PC-3 (cell line): ENCODE data around the gene MYL12B.

ENCODE experiments used
- EZH2 ChIP-seq: fragments of 300-600 bp; sonication (generic); IDR thresholded peaks from one replicate; pipeline ENCODE4 v1.6.1; 2017; ENCODE audit warnings: antibody characterized with exemption, mild to moderate bottlenecking, low read length; ENCODE audit not compliant: unreplicated experiment
- TF ChIP-seq, protein P1 (sequence below): fragments of 300-600 bp; sonication (generic); conservative IDR thresholded peaks from 2 replicates; pipeline ENCODE4 v1.5.1; 2017; ENCODE audit warnings: antibody characterized with exemption, low read depth, mild to moderate bottlenecking, low read length

DNA sequence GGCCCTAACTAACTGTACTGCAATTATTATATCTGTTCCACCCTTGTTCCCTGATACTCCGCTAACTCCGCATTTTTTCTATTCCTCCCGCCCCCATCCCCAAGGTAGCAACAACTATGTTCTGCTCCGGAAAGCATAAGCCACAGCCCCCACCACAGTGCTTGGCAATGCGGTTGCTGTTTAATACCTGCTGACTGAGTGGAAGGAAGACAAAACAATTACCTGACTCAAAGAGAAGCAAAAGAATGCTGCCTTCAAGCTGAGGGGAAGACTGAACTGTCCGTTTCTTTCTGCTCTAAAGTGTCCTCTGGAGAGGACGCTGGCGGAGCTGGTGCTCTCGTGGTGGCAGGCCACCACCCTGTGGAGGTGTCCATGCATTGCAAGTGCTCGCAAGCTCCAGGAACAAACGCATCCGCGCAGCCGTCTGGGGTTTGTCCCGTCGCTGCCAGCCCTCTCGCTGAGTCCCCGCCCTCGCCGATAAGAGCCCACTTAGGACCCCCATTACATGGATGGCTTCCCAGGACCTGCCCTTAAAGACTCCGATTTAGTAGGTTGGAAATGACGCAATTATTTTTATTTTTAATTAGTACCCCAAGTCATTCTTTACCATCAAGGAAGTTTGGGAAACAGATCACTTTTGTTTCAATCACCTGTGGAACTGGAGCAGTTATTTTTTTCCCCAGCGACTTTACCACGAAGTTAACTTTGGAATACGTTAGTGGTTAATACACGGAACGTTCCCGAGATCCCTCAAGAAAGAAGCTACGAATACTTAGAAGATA lies 15.9 kb upstream of the MYL12B start:
- TF ChIP-seq, protein P1, sequence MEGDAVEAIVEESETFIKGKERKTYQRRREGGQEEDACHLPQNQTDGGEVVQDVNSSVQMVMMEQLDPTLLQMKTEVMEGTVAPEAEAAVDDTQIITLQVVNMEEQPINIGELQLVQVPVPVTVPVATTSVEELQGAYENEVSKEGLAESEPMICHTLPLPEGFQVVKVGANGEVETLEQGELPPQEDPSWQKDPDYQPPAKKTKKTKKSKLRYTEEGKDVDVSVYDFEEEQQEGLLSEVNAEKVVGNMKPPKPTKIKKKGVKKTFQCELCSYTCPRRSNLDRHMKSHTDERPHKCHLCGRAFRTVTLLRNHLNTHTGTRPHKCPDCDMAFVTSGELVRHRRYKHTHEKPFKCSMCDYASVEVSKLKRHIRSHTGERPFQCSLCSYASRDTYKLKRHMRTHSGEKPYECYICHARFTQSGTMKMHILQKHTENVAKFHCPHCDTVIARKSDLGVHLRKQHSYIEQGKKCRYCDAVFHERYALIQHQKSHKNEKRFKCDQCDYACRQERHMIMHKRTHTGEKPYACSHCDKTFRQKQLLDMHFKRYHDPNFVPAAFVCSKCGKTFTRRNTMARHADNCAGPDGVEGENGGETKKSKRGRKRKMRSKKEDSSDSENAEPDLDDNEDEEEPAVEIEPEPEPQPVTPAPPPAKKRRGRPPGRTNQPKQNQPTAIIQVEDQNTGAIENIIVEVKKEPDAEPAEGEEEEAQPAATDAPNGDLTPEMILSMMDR, result peak; percentile 97
- TF ChIP-seq EZH2, result no peak
